GM12865 (cell line): Measurements from ENCODE around the gene HEYL.

Experiments used
- DNase-seq: peaks from one replicate; pipeline ENCODE4 v3.0.0; 2010; ENCODE audit warnings: low read depth
- H3K4me3 ChIP-seq: 2 replicates; pipeline ENCODE4 v1.5.1; 2011; ENCODE audit warnings: mild to moderate bottlenecking, low read depth, low read length, control low read depth
- TF ChIP-seq, protein P1 (sequence below): IDR thresholded peaks from 2 replicates; pipeline ENCODE4 v1.5.1; 2011; ENCODE audit warnings: low read length, control low read depth, low read depth, inconsistent platforms; ENCODE audit not compliant: insufficient read depth; ENCODE audit errors: missing control alignments

Gene HEYL

DNA sequence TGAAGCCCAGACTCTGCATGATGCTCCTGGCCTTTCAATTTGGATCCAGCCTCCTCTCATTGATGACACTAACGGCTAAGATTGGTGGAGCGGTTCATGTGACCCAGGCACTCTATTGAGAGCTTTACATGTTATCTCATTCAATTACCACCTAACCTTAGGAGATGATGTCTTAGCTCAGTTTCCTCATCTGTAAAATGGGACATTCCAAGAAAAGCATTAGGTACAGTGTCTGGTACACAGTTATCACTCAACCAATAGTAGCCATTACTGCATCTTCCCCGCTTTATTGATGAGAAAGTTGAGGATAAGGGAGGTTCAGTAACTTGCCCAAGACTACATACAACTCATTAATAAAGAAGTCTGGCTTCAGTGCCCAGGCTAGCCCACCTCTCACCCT lies 17.0 kb downstream of the HEYL start:
- no peak for DNase-seq
- H3K4me3 ChIP-seq: no peak overlapping the region
- TF ChIP-seq, protein P1, sequence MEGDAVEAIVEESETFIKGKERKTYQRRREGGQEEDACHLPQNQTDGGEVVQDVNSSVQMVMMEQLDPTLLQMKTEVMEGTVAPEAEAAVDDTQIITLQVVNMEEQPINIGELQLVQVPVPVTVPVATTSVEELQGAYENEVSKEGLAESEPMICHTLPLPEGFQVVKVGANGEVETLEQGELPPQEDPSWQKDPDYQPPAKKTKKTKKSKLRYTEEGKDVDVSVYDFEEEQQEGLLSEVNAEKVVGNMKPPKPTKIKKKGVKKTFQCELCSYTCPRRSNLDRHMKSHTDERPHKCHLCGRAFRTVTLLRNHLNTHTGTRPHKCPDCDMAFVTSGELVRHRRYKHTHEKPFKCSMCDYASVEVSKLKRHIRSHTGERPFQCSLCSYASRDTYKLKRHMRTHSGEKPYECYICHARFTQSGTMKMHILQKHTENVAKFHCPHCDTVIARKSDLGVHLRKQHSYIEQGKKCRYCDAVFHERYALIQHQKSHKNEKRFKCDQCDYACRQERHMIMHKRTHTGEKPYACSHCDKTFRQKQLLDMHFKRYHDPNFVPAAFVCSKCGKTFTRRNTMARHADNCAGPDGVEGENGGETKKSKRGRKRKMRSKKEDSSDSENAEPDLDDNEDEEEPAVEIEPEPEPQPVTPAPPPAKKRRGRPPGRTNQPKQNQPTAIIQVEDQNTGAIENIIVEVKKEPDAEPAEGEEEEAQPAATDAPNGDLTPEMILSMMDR: no peak

DNA sequence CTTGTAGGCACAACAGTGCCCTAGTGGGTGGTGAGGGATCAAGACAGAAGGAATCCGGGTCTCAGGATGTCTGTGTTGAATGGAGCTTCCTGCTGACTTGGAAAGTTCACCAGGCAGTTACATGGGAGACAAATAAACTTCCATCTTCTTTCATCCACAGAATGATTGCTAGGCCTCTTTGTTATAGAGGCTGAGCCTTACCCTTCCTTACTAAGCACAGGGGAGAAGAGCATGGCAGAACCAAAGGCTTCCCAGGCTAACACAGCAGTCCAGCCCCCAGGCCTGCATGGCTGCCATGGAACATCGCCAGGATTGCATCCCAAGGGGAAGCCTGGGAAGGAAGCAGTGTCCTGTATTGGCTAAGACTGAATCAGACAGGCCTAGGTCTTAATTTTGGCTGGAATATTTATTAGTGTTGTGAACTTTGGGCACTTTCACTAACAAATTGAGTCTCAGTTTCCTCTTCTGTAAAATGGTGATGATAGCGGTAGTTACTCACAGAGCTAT lies 18.7 kb downstream of the HEYL start:
- no peak for DNase-seq
- TF ChIP-seq, protein P1: no peak
- no peak overlapping the region for H3K4me3 ChIP-seq

DNA sequence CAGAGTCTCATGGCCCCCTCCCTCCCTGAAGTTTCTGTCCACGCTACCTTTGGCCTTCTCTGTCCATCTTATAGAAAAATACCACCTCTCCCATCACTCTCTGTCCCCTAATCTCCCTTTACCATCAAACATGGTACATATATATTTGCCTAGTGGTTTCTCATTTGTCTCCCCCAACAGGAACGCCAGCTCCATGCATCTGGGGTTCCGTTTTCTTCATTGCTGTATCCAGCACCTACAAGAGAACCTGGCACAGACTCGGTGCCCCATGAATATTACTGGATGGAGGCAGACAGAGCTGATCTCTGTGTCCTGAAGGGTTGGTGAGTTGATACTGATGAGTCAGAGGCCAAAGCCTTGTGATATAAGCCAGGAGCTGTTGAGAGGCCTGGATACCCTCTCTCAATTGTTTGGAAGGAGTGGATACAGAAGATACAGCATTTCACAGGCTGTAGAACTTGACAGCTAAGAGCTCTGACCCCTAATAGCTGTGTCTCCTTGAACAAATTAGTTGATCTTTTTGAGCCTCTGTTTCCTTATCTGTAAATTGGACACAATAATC lies 21.9 kb downstream of the HEYL start:
- no peak for DNase-seq
- TF ChIP-seq, protein P1: no peak
- no peak overlapping the region for H3K4me3 ChIP-seq

DNA sequence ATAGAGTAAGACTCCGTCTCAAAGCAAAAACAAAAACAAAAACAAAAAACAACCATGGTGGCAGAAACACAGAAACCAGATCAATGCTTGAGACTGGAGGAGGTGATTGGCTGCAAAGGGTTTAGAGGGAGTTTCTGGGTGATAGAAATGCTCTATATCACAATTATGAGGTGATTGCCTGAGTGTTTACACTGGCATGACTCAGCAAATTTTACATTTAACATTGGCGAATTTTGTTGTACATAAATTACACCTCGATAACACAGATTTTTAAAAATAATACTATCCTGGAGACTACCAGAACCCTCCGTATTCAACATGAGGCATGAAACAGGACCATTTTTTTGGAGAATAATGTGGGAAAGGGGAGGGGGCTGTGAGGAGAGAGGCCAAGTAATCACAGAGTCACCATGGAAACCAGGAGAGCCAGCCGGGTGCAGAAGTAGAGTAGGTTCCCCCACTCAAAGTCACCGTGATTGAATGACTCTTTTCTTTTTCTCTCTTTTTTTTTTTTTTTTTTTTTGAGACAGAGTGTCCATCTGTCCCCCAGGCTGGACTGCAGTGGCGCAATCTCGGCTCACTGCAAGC lies 24.3 kb downstream of the HEYL start:
- DNase-seq: no peak

DNA sequence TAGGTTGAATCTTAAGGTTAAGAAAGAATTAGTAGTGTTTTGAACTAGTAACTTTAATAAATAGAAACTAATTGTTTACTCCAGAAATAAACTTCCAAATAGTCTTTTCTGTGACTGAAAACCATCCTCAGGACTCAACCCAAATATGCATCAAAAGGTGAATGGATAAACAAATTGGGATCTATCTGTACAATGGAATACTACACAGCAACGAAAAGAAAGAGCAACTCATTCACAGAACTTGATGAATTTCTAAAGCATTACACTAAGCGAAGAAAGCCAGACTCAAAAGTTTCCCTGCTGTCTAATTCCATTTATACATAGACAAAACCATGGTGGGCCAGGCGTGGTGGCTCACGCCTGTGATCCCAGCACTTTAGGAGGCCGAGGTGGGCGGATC lies 25.0 kb downstream of the HEYL start:
- H3K4me3 ChIP-seq: no peak overlapping the region
- TF ChIP-seq, protein P1: no peak
- DNase-seq: no peak

More for the DNA sequence above, 24.3 kb downstream of the HEYL start:
- TF ChIP-seq, protein P1: no peak
- H3K4me3 ChIP-seq: no peak overlapping the region

DNA sequence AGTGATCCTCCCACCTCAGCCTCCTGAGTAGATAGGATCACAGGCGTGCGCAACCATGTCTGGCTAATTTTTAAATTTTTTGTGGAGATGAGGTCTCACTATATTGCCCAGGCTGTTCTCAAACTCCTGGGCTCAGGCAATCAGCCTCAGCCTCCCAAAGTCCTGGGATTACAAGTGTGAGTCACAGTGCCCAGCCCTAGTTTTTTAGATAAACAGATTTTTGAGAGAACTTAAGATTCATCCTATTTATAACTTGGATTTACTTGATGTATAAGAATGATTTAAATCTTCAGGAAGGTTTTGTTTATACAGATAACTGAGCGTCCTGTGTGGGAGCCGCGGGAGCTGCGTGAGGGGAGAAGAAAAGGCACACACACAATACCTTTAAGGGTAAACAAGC lies 26.2 kb downstream of the HEYL start:
- no peak overlapping the region for H3K4me3 ChIP-seq
- TF ChIP-seq, protein P1: no peak
- DNase-seq: no peak
